Sigmoid colon (tissue), 7 donors: Measurements from ENCODE around the gene VEPH1. TPM values are rescaled to one million over a fixed set of nuclear protein-coding genes. Genes with fewer than 3 reads are reported as not detected.

ENCODE experiments used
- DNase-seq: peaks from one replicate; pipeline ENCODE4 v3.0.0-alpha.2; 2019
- H3K27ac ChIP-seq, 4 donors: fragments of 200-600 bp; sonication (generic); one replicate each; pipeline ENCODE4 v1.5.1; 2016 to 2019; ENCODE audit warnings: mild to moderate bottlenecking in 1 of 4
- H3K27me3 ChIP-seq, 3 donors: fragments of 200-600 bp; sonication (generic); one replicate each; pipeline ENCODE4 v1.5.1; 2019; ENCODE audit warnings: mild to moderate bottlenecking in 1 of 3
- H3K36me3 ChIP-seq, 4 donors: fragments of 200-600 bp; sonication (generic); one replicate each; pipeline ENCODE4 v1.5.1; 2016 to 2019
- H3K4me1 ChIP-seq, 4 donors: fragments of 200-600 bp; sonication (generic); one replicate each; pipeline ENCODE4 v1.5.1; 2017 to 2019
- H3K4me3 ChIP-seq, 4 donors: fragments of 200-600 bp; sonication (generic); one replicate each; pipeline ENCODE4 v1.5.1; 2017 to 2019; ENCODE audit warnings: mild to moderate bottlenecking in 2 of 4, moderate library complexity in 1 of 4
- H3K9me3 ChIP-seq, 4 donors: fragments of 200-600 bp in 3 of 4; sonication (generic) in 3 of 4; one replicate each; pipeline versions ENCODE4 v1.5.1 to v1.6.1; 2013 to 2019
- EP300 ChIP-seq, 4 donors: sonication (generic); formaldehyde crosslinking; IDR thresholded peaks; one replicate each; pipeline ENCODE4 v1.6.1; 2017; ENCODE audit warnings: antibody characterized with exemption in 4 of 4
- POLR2A ChIP-seq, 2 donors: fragments of 450-650 bp; IDR thresholded peaks; one replicate each; pipeline ENCODE4 v1.6.1; 2016; ENCODE audit warnings: antibody characterized with exemption in 2 of 2, mild to moderate bottlenecking in 2 of 2, moderate library complexity in 2 of 2
- POLR2AphosphoS5 ChIP-seq, 4 donors: sonication (generic); formaldehyde crosslinking; IDR thresholded peaks; one replicate each; pipeline ENCODE4 v1.6.1; 2017; ENCODE audit warnings: antibody characterized with exemption in 4 of 4
- WGBS, 2 donors: extraction: QIAGEN DNeasy Blood & Tissue Kit; methylation state at CpG; one replicate each; pipeline ENCODE4 v1.1.7; 2013; 5-methylcytosine and 5-hydroxymethylcytosine counted together
- intact Hi-C: fragments of 100-400 bp; cut with DNase I; formaldehyde crosslinking; loops from one replicate; pipeline ENCODE4 v1.15.1; 2023
- polyA plus RNA-seq, 3 donors: library from polyadenylated mRNA; stranded (reverse); fragments of 200-250 nt; gene quantifications; one replicate each; pipeline ENCODE4 v1.2.3, GENCODE V29; 2013
- total RNA-seq, 4 donors: library from RNA; depleted of rRNA; stranded (reverse); fragments of >200 nt; gene quantifications; one replicate each; pipeline ENCODE4 v1.1.0, GENCODE V29; 2016
- TF ChIP-seq, protein P1 (sequence below), 4 experiments: fragments of 450-650 bp in 3 of 4; fragments of 200-600 bp in 1 of 4; IDR thresholded peaks; one replicate each; pipeline ENCODE4 v1.5.1; 2016 to 2019; ENCODE audit warnings: antibody characterized with exemption in 4 of 4, mild to moderate bottlenecking in 3 of 4, moderate library complexity in 2 of 4
- donor health status: healthy with polysubstance abuse.
- donor health status: Bipolar disorder and iron deficiency.
- donor health status: healthy.

Gene VEPH1
- total and polyA plus RNA-seq, 7 donors, result 0.14 to 1.8 (median 0.87) TPM; not detected in 1

DNA sequence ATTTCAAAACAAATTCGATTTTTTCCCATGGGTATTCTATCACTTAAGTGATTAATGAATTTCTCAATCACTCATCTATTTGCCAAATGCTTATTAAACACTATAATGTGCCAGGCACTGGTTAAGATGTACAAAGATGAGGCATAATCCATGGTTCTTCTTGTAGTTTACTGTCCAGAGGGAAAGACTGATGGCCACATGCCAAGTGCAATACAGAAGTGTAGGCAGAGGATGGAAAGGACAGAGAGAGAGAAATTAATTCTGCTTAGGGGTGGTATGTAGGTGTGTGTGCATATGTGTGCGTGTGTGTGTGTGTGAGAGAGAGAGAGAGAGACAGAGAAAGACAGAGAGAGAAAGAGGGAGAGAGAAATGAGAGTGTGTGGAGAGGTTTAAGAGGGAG lies 222.4 kb downstream of the VEPH1 start:
- peaks cover 0 to 3% (median 0%) of the 10 kb centered on the region in 4 donors for H3K4me1 ChIP-seq
- intact Hi-C loops, result no loop called here
- no peak overlapping the region for H3K27ac ChIP-seq
- 75 to 76% methylated on average over 2 of the region's 2 CpGs for WGBS, 2 donors
- no peak for DNase-seq
- no peaks in the 10 kb centered on the region for H3K36me3 ChIP-seq
- no peaks in the 10 kb centered on the region for H3K9me3 ChIP-seq
- no peak overlapping the region for H3K4me3 ChIP-seq
- H3K27me3 ChIP-seq, result no peaks in the 10 kb centered on the region
- TF ChIP-seq, protein P1, sequence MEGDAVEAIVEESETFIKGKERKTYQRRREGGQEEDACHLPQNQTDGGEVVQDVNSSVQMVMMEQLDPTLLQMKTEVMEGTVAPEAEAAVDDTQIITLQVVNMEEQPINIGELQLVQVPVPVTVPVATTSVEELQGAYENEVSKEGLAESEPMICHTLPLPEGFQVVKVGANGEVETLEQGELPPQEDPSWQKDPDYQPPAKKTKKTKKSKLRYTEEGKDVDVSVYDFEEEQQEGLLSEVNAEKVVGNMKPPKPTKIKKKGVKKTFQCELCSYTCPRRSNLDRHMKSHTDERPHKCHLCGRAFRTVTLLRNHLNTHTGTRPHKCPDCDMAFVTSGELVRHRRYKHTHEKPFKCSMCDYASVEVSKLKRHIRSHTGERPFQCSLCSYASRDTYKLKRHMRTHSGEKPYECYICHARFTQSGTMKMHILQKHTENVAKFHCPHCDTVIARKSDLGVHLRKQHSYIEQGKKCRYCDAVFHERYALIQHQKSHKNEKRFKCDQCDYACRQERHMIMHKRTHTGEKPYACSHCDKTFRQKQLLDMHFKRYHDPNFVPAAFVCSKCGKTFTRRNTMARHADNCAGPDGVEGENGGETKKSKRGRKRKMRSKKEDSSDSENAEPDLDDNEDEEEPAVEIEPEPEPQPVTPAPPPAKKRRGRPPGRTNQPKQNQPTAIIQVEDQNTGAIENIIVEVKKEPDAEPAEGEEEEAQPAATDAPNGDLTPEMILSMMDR (IDR thresholded peaks at IDR 0.05), result no peak
- no peak for TF ChIP-seq EP300 (IDR thresholded peaks at IDR 0.05)
- no peak for TF ChIP-seq POLR2A (IDR thresholded peaks at IDR 0.05)
- TF ChIP-seq POLR2AphosphoS5 (IDR thresholded peaks at IDR 0.05), result no peak

DNA sequence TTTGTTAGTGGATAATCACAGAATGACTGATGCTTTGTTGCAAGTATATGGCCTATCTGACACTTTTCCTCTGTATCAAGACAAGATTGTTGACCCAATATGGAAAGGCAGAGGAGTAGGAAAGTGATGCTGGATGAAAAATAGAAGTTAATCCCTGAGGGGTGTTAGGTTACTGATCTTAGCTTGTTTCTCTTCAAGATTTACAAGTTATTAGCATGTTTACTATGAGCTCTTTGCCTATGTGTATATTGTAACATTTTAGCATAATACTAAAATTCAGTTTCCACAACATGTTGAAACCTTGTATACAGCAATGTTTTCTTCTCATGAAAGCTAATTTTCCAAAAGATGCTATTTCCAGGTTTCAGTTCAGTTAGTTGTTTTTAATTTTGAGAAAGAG lies 222.9 kb downstream of the VEPH1 start:
- Histone ChIP-seq H3K4me3 (no peak overlapping the region), H3K36me3 (no peaks in the 10 kb centered on the region), H3K27me3 (no peaks in the 10 kb centered on the region), H3K9me3 (no peaks in the 10 kb centered on the region), H3K4me1 (peaks cover 0 to 3% (median 0%) of the 10 kb centered on the region in 4 donors), H3K27ac (no peak overlapping the region)
- TF ChIP-seq, protein P1 (IDR thresholded peaks at IDR 0.05), result no peak
- TF ChIP-seq EP300 (IDR thresholded peaks at IDR 0.05) (no peak), POLR2AphosphoS5 (IDR thresholded peaks at IDR 0.05) (no peak), POLR2A (IDR thresholded peaks at IDR 0.05) (no peak)
- DNase-seq, result no peak
- intact Hi-C loops, result no loop called here

DNA sequence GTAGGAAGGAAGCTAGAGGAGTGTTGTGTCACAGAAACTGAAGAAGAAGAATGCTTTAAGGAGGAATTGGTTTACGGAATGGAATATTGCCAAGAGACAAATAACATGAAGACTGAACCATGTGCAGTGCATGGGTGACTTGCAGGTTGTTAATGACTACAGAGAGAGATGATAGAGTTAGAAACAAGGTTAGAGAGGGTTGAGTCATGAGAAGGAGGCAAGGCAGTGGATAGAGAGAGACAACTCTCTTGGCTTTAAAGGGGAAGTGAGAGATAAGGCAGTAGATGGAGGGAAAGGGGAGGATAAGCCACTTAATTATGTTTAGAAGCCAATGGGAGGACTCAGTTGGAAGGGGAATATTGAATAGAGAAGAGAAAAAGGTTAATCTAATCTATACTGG lies 224.0 kb downstream of the VEPH1 start:
- DNase-seq, result no peak
- TF ChIP-seq, protein P1 (IDR thresholded peaks at IDR 0.05), result no peak
- TF ChIP-seq EP300 (IDR thresholded peaks at IDR 0.05) (no peak), POLR2AphosphoS5 (IDR thresholded peaks at IDR 0.05) (no peak), POLR2A (IDR thresholded peaks at IDR 0.05) (no peak)
- peaks cover 0 to 3% (median 0%) of the 10 kb centered on the region in 4 donors for H3K4me1 ChIP-seq
- intact Hi-C loops, result no loop called here
- 98 to 99% methylated on average over 1 of the region's 1 CpG for WGBS, 2 donors
- no peak overlapping the region for H3K4me3 ChIP-seq
- H3K36me3 ChIP-seq, result no peaks in the 10 kb centered on the region
- no peak overlapping the region for H3K27ac ChIP-seq
- H3K9me3 ChIP-seq, result no peaks in the 10 kb centered on the region
- no peaks in the 10 kb centered on the region for H3K27me3 ChIP-seq

DNA sequence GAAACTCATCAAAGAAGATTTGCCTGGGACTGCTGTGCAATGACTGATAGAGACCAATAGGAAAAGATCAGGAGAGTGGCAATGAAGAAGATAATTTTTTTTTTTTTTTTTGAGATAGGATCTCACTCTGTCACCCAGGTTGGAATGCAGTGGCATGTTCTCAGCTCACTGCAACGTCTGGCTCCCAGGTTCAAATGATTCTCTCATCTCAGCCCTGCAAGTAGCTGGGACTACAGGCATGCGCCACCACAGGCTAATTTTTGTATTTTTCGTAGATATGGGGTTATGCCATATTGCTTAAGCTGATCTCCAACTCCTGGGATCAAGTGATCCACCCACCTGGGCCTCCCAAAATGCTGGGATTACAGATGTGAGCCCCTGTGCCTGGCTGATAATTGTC lies 226.4 kb downstream of the VEPH1 start:
- no peaks in the 10 kb centered on the region for H3K9me3 ChIP-seq
- H3K36me3 ChIP-seq, result no peaks in the 10 kb centered on the region
- no peak for DNase-seq
- no peaks in the 10 kb centered on the region for H3K27me3 ChIP-seq
- H3K4me1 ChIP-seq, result peaks cover 0 to 3% (median 0%) of the 10 kb centered on the region in 4 donors
- H3K4me3 ChIP-seq, result no peak overlapping the region
- 87 to 88% methylated on average over 3 of the region's 3 CpGs for WGBS, 2 donors
- TF ChIP-seq, protein P1 (IDR thresholded peaks at IDR 0.05), result no peak
- TF ChIP-seq POLR2AphosphoS5 (IDR thresholded peaks at IDR 0.05) (no peak), POLR2A (IDR thresholded peaks at IDR 0.05) (no peak), EP300 (IDR thresholded peaks at IDR 0.05) (no peak)
- no peak overlapping the region for H3K27ac ChIP-seq
- intact Hi-C loops, result no loop called here

DNA sequence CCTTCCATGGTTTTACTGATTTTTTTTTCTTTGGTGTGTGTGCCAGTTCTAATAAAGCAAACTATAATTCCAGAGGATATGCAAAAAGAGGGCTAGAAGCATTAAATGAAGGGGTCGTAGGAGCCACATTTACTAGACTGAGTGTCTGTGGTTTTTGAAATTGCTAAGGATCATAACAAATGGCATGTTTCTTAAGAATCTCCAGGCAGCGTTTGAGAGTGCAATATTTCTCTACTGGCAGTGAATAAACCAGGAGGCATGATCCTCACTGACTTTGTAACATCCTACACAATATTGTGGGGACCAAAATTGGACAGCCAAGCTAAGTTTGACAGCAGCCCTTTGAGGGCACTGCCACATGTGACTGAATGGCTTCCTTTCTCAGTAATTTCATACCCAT lies 227.4 kb downstream of the VEPH1 start:
- intact Hi-C loops, result no loop called here
- 74 to 75% methylated on average over 2 of the region's 2 CpGs for WGBS, 2 donors
- DNase-seq, result no peak
- Histone ChIP-seq H3K4me1 (peaks cover 0 to 3% (median 0%) of the 10 kb centered on the region in 4 donors), H3K4me3 (no peak overlapping the region), H3K27ac (no peak overlapping the region), H3K9me3 (no peaks in the 10 kb centered on the region), H3K27me3 (no peaks in the 10 kb centered on the region), H3K36me3 (no peaks in the 10 kb centered on the region)
- TF ChIP-seq, protein P1 (IDR thresholded peaks at IDR 0.05), result no peak
- TF ChIP-seq POLR2A (IDR thresholded peaks at IDR 0.05), result no peak
- no peak for TF ChIP-seq POLR2AphosphoS5 (IDR thresholded peaks at IDR 0.05)
- no peak for TF ChIP-seq EP300 (IDR thresholded peaks at IDR 0.05)
